ENCODE results near the gene RPP25L. TPM values are rescaled to one million over a fixed set of nuclear protein-coding genes. Genes with fewer than 3 reads are reported as not detected.

RPP25L gene
- total and polyA plus RNA-seq, 10 of the 15 experiments (the other 5 are each of a cell fraction or from before 2014, with no cell fraction given) = 7.7 to 30.2 (median 16.8) TPM

GRCh38 chr9:34603610-34604231 is 8.2 kb downstream of the RPP25L start (continued):
- no peak for TF ChIP-seq TCF12 (IDR thresholded peaks at IDR 0.05; ENCODE audit: low read depth, low read length)
- no peak for TF ChIP-seq IRF5 (IDR thresholded peaks at IDR 0.05; ENCODE audit: borderline replicate concordance)
- no peak for TF ChIP-seq RB1 (IDR thresholded peaks at IDR 0.05; ENCODE audit: borderline replicate concordance)
- no peak for TF ChIP-seq IRF3 (IDR thresholded peaks at IDR 0.05)
- TF ChIP-seq JUNB (IDR thresholded peaks at IDR 0.05) = no peak
- no peak for TF ChIP-seq ZBTB33 (IDR thresholded peaks at IDR 0.05)
- TF ChIP-seq NFXL1 (IDR thresholded peaks at IDR 0.05; ENCODE audit: borderline replicate concordance) = no peak
- TF ChIP-seq SUZ12 (IDR thresholded peaks at IDR 0.05; ENCODE audit: unreplicated experiment) = no peak
- no peak for TF ChIP-seq NR2C1 (IDR thresholded peaks at IDR 0.05)
- no peak for TF ChIP-seq SRF (IDR thresholded peaks at IDR 0.05; ENCODE audit: low read depth in 2 of 2, low read length in 2 of 2)

Data from GM12878 (cell line).